GM12874 (cell line): ENCODE measurements around the gene CCDC69.

Experiments used
- CTCF ChIP-seq: IDR thresholded peaks from 2 replicates; pipeline ENCODE4 v1.5.1; 2011; ENCODE audit warnings: low read depth, mild to moderate bottlenecking, control low read depth, low read length, moderate library complexity; ENCODE audit not compliant: insufficient read depth

CCDC69 gene

GRCh38 chr5:151258816-151259215 lies 34.9 kb upstream of the CCDC69 start:
- TF ChIP-seq CTCF, result no peak

- TF ChIP-seq CTCF, result no peak
Measured at GRCh38 chr5:151258201-151258611, 34.3 kb upstream of the CCDC69 start.

- TF ChIP-seq CTCF, result no peak
Measured at GRCh38 chr5:151257731-151258181, 33.9 kb upstream of the CCDC69 start.

- TF ChIP-seq CTCF, result no peak
Measured at GRCh38 chr5:151255621-151256286, 31.9 kb upstream of the CCDC69 start.

- TF ChIP-seq CTCF, result no peak
Measured at GRCh38 chr5:151254556-151254955, 30.7 kb upstream of the CCDC69 start.

- TF ChIP-seq CTCF, result no peak
Measured at GRCh38 chr5:151253605-151253950, 29.7 kb upstream of the CCDC69 start.

GRCh38 chr5:151252762-151253604 lies 29.1 kb upstream of the CCDC69 start, which contains the start of gene GM2A:
GM2A (plus strand) TSS chr5:151253185; CDS start chr5:151253217, 32 bp downstream.
- no peak for TF ChIP-seq CTCF
